Caco-2 (cell line): ENCODE data around the gene ATAT1. TPM values are rescaled to one million over a fixed set of nuclear protein-coding genes. Genes with fewer than 3 reads are reported as not detected.

ENCODE experiments used
- microRNA-seq: library from miRNA; unstranded; fragments of <30 nt; microRNA quantifications from one replicate; pipeline ENCODE4 v1.2.0, GENCODE V29; 2022
- total RNA-seq: library from RNA; stranded (reverse); gene quantifications from 2 replicates; pipeline ENCODE4 v1.2.3, GENCODE V29; 2022

Gene ATAT1
- total RNA-seq, 1 experiment from 2014 or later = 17.9 TPM

Small RNA genes lying within 50 kb of the gene (microRNA-seq; reads per million reads assigned to microRNA genes)
- gene MIR877 = 258 reads per million, percentile 78 among the genes with 10 or more reads in this experiment

Other genes with a start within 250 kb of the ATAT1 start
- gene HLA-E, start 137.4 kb upstream of the ATAT1 start, total RNA-seq = 47.0 and 49.6 TPM in 2 replicates
- 84.1 and 94.1 TPM in 2 replicates for gene GNL1, start 70.4 kb upstream of the ATAT1 start, total RNA-seq
- 20.3 and 20.8 TPM in 2 replicates for gene PRR3, start 69.6 kb upstream of the ATAT1 start, total RNA-seq
- 93.7 and 95.6 TPM in 2 replicates for gene ABCF1, start 55.4 kb upstream of the ATAT1 start, total RNA-seq
- 91.3 and 95.4 TPM in 2 replicates for gene PPP1R10, start 9.6 kb upstream of the ATAT1 start, total RNA-seq
- gene MRPS18B, start 9.0 kb upstream of the ATAT1 start, total RNA-seq = 60.0 and 62.6 TPM in 2 replicates
- 25.4 and 25.7 TPM in 2 replicates for gene C6orf136, start 20.3 kb downstream of the ATAT1 start, total RNA-seq
- gene DHX16, start 46.1 kb downstream of the ATAT1 start, total RNA-seq = 36.6 and 40.6 TPM in 2 replicates
- gene PPP1R18, start 59.8 kb downstream of the ATAT1 start, total RNA-seq = 6.6 and 9.7 TPM in 2 replicates
- gene NRM, start 64.1 kb downstream of the ATAT1 start, total RNA-seq = 31.7 and 32.1 TPM in 2 replicates
- gene MDC1, start 90.4 kb downstream of the ATAT1 start, total RNA-seq = 46.6 and 48.6 TPM in 2 replicates
- 742 and 788 TPM in 2 replicates for gene TUBB, start 93.5 kb downstream of the ATAT1 start, total RNA-seq
- gene FLOT1, start 115.8 kb downstream of the ATAT1 start, total RNA-seq = 101 and 113 TPM in 2 replicates
- 13.0 and 17.4 TPM in 2 replicates for gene IER3, start 117.7 kb downstream of the ATAT1 start, total RNA-seq